OCI-LY3 (cell line): ENCODE measurements around the gene OBSCN.

Experiments
- EZH2phosphoT487 ChIP-seq: fragments of 200-600 bp; shearing (Covaris generic); IDR thresholded peaks from 2 replicates; pipeline ENCODE4 v1.6.1; 2018; ENCODE audit warnings: antibody characterized with exemption, mixed run types, low read depth
- TF ChIP-seq, protein P1 (sequence below): fragments of 200-600, 300-600 bp; sonication (generic); IDR thresholded peaks from 2 replicates; pipeline ENCODE4 v1.5.1; 2014; ENCODE audit warnings: antibody characterized with exemption, low read length, low read depth

GRCh38 chr1:228277491-228278431 is 69.9 kb downstream of the OBSCN start:
- TF ChIP-seq, protein P1, sequence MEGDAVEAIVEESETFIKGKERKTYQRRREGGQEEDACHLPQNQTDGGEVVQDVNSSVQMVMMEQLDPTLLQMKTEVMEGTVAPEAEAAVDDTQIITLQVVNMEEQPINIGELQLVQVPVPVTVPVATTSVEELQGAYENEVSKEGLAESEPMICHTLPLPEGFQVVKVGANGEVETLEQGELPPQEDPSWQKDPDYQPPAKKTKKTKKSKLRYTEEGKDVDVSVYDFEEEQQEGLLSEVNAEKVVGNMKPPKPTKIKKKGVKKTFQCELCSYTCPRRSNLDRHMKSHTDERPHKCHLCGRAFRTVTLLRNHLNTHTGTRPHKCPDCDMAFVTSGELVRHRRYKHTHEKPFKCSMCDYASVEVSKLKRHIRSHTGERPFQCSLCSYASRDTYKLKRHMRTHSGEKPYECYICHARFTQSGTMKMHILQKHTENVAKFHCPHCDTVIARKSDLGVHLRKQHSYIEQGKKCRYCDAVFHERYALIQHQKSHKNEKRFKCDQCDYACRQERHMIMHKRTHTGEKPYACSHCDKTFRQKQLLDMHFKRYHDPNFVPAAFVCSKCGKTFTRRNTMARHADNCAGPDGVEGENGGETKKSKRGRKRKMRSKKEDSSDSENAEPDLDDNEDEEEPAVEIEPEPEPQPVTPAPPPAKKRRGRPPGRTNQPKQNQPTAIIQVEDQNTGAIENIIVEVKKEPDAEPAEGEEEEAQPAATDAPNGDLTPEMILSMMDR, result no peak
- TF ChIP-seq EZH2phosphoT487, result no peak
